Upper lobe of left lung (tissue), 6 donors: Measurements from ENCODE around the gene SYNE4. TPM values are rescaled to one million over a fixed set of nuclear protein-coding genes. Genes with fewer than 3 reads are reported as not detected.
"Not testable (repeated sequence)": the region's sequence is repeated elsewhere in the genome, so short reads cannot be mapped to it uniquely, and the experiment has no call there.

Source experiments
- ATAC-seq, 2 donors: fragments of 200-7000 bp; cut with Tn5 transposase; one replicate each; pipeline ENCODE4 v1.9.1; 2022; ENCODE audit warnings: mild to moderate bottlenecking in 2 of 2, moderate library complexity in 2 of 2; ENCODE audit not compliant: low FRiP score in 2 of 2
- DNase-seq, 2 donors: peaks; one replicate each; pipeline ENCODE4 v3.0.0-alpha.2; 2019 to 2020
- H3K27ac ChIP-seq, 4 donors: fragments of 200-600 bp; sonication (generic); one replicate each; pipeline ENCODE4 v1.5.1; 2016 to 2019
- H3K27me3 ChIP-seq, 4 donors: fragments of 200-600 bp; sonication (generic); one replicate each; pipeline ENCODE4 v1.5.1; 2017 to 2019
- H3K36me3 ChIP-seq, 4 donors: fragments of 200-600 bp; sonication (generic); one replicate each; pipeline ENCODE4 v1.5.1; 2016 to 2019
- H3K4me1 ChIP-seq, 4 donors: fragments of 200-600 bp; sonication (generic); one replicate each; pipeline ENCODE4 v1.5.1; 2018 to 2019
- H3K4me3 ChIP-seq, 4 donors: fragments of 200-600 bp; sonication (generic); one replicate each; pipeline ENCODE4 v1.5.1; 2017 to 2019; ENCODE audit warnings: mild to moderate bottlenecking in 2 of 4, moderate library complexity in 1 of 4
- H3K9me3 ChIP-seq, 4 donors: fragments of 200-600 bp; sonication (generic); one replicate each; pipeline ENCODE4 v1.5.1; 2018 to 2019
- CTCF ChIP-seq, 6 experiments: fragments of 450-650 bp in 4 of 6; fragments of 200-600 bp in 2 of 6; sonication (generic) in 2 of 6; IDR thresholded peaks; one replicate each; pipeline ENCODE4 v1.5.1; 2016 to 2019; ENCODE audit warnings: antibody characterized with exemption in 6 of 6
- EP300 ChIP-seq, 4 donors: sonication (generic); formaldehyde crosslinking; IDR thresholded peaks; one replicate each; pipeline ENCODE4 v1.5.1; 2017; ENCODE audit warnings: antibody characterized with exemption in 4 of 4, control low read depth in 2 of 4
- POLR2A ChIP-seq, 4 donors: fragments of 450-650 bp; IDR thresholded peaks; one replicate each; pipeline ENCODE4 v1.5.1; 2016 to 2017; ENCODE audit warnings: antibody characterized with exemption in 4 of 4, mild to moderate bottlenecking in 2 of 4
- POLR2AphosphoS5 ChIP-seq, 2 donors: sonication (generic); formaldehyde crosslinking; IDR thresholded peaks; one replicate each; pipeline ENCODE4 v1.5.1; 2017; ENCODE audit warnings: antibody characterized with exemption in 2 of 2
- WGBS, 2 donors: methylation state at CpG; one replicate each; pipeline ENCODE4 v1.1.5; 2017 to 2018; 5-methylcytosine and 5-hydroxymethylcytosine counted together
- small RNA-seq, 4 donors: library from RNA; depleted of rRNA; stranded (forward); fragments of <200 nt; gene quantifications; one replicate each; pipeline ENCODE3, GENCODE V24; 2016
- total RNA-seq, 6 donors: library from RNA; depleted of rRNA in 4 of 6; stranded (reverse); fragments of >200 nt in 4 of 6; gene quantifications; one replicate each; pipeline versions ENCODE4 v1.1.0 to v1.2.1, GENCODE V29; 2016 to 2021
- donor health status: DM: no; HTN: no; CAD: no; lungs with moderate emphysema.
- donor health status: DM: no; HTN: yes; CAD: no; lungs with severe emphysema.

Gene SYNE4
- total RNA-seq, 6 donors from 2014 or later, result 9.5 to 21.0 (median 10.9) TPM

- Histone ChIP-seq H3K4me1 (peaks cover 4 to 14% (median 9%) of the 10 kb centered on the region in 4 donors), H3K9me3 (no peaks in the 10 kb centered on the region), H3K27me3 (peaks cover 0 to 14% (median 5%) of the 10 kb centered on the region in 4 donors), H3K36me3 (no peaks in the 10 kb centered on the region), H3K27ac (no peak overlapping the region), H3K4me3 (peak overlapping the region in 2 of 4 donors; percentile 25 to 28)
- WGBS, 2 donors, result 43 to 47% methylated on average over 10 to 13 of the region's 15 CpGs
- ATAC-seq (no peak), DNase-seq (no peak)
- TF ChIP-seq POLR2AphosphoS5 (IDR thresholded peaks at IDR 0.05), result no peak
- no peak for TF ChIP-seq CTCF (IDR thresholded peaks at IDR 0.05)
- no peak for TF ChIP-seq POLR2A (IDR thresholded peaks at IDR 0.05)
- no peak for TF ChIP-seq EP300 (IDR thresholded peaks at IDR 0.05)
These were observed 50.0 kb downstream of the SYNE4 start for GRCh38 chr19:35958660-35959039.

GRCh38 chr19:35957411-35957810 is 51.2 kb downstream of the SYNE4 start:
- not testable (repeated sequence) for H3K27ac ChIP-seq, DNase-seq
- WGBS, 2 donors, result 80 to 82% methylated on average over 8 of the region's 8 CpGs

GRCh38 chr19:35955881-35956634 is 52.6 kb downstream of the SYNE4 start:
- Histone ChIP-seq H3K4me3 (no peak overlapping the region), H3K9me3 (no peaks in the 10 kb centered on the region), H3K27ac (no peak overlapping the region), H3K36me3 (no peaks in the 10 kb centered on the region), H3K27me3 (peaks cover 0 to 14% (median 5%) of the 10 kb centered on the region in 4 donors), H3K4me1 (peaks cover 4 to 23% (median 9%) of the 10 kb centered on the region in 4 donors)
- TF ChIP-seq CTCF (IDR thresholded peaks at IDR 0.05), result no peak
- TF ChIP-seq POLR2AphosphoS5 (IDR thresholded peaks at IDR 0.05), result no peak
- no peak for TF ChIP-seq POLR2A (IDR thresholded peaks at IDR 0.05)
- TF ChIP-seq EP300 (IDR thresholded peaks at IDR 0.05), result no peak
- ATAC-seq (no peak), DNase-seq (no peak)
- 58 to 70% methylated on average over 6 of the region's 6 CpGs for WGBS, 2 donors

More at GRCh38 chr19:35957411-35957810, 51.2 kb downstream of the SYNE4 start:
- ATAC-seq, H3K4me3 ChIP-seq, H3K9me3 ChIP-seq, H3K36me3 ChIP-seq: not testable (repeated sequence)
- Histone ChIP-seq H3K27me3 (peaks cover 0 to 14% (median 5%) of the 10 kb centered on the region in 4 donors), H3K4me1 (peaks cover 4 to 23% (median 9%) of the 10 kb centered on the region in 4 donors)

Small RNA genes within 50 kb of the gene (small RNA-seq; reads per million reads assigned to genes)
- gene AF038458.1, result 0 reads per million in 4 donors

Other genes with a start within 250 kb of the SYNE4 start
- 100 to 1,000 TPM in 1 of 6 donors, 10 to 100 TPM in 3, 1 to 10 TPM in 2; 5.9 to 109 (median 14.5) TPM for gene ARHGAP33, start 233.2 kb downstream of the SYNE4 start, total RNA-seq
- gene PRODH2, start 196.0 kb downstream of the SYNE4 start, total RNA-seq, result not detected
- gene NPHS1, start 156.3 kb downstream of the SYNE4 start, total RNA-seq, result not detected
- under 1 TPM in 1 of 6 donors, not detected in 5; 0.07 TPM for gene KIRREL2, start 151.9 kb downstream of the SYNE4 start, total RNA-seq
- gene APLP1, start 140.2 kb downstream of the SYNE4 start, total RNA-seq, result 10 to 100 TPM in 1 of 6 donors, 1 to 10 TPM in 4, not detected in 1; 1.5 to 22.8 (median 5.2) TPM
- gene NFKBID, start 108.3 kb downstream of the SYNE4 start, total RNA-seq, result 10 to 100 TPM in 5 of 6 donors, 1 to 10 TPM in 1; 8.8 to 65.0 (median 23.6) TPM
- 10 to 100 TPM in 5 of 6 donors, not detected in 1; 10.2 to 40.8 (median 19.9) TPM for gene HCST, start 106.3 kb downstream of the SYNE4 start, total RNA-seq
- 100 to 1,000 TPM; 131 to 532 (median 345) TPM for gene TYROBP, start 100.5 kb downstream of the SYNE4 start, total RNA-seq
- 10 to 100 TPM in 4 of 6 donors, 1 to 10 TPM in 2; 6.3 to 17.2 (median 11.8) TPM for gene LRFN3, start 72.4 kb downstream of the SYNE4 start, total RNA-seq
- gene SDHAF1, start 13.6 kb downstream of the SYNE4 start, total RNA-seq, result 10 to 100 TPM; 13.6 to 41.2 (median 28.9) TPM
- 10 to 100 TPM; 22.3 to 95.3 (median 32.6) TPM for gene ALKBH6, start 5.4 kb upstream of the SYNE4 start, total RNA-seq
- 10 to 100 TPM in 1 of 6 donors, 1 to 10 TPM in 5; 3.0 to 13.0 (median 6.4) TPM for gene CLIP3, start 24.1 kb upstream of the SYNE4 start, total RNA-seq
- gene THAP8, start 45.5 kb upstream of the SYNE4 start, total RNA-seq, result 10 to 100 TPM in 1 of 6 donors, 1 to 10 TPM in 5; 2.4 to 10.5 (median 7.8) TPM
- 1 to 10 TPM in 5 of 6 donors, under 1 TPM in 1; 1.00 to 7.6 (median 2.4) TPM for gene WDR62, start 46.1 kb upstream of the SYNE4 start, total RNA-seq
- not detected for gene OVOL3, start 102.3 kb upstream of the SYNE4 start, total RNA-seq
- gene POLR2I, start 106.1 kb upstream of the SYNE4 start, total RNA-seq, result 10 to 100 TPM; 36.2 to 81.7 (median 53.7) TPM
- 100 to 1,000 TPM in 4 of 6 donors, 10 to 100 TPM in 2; 31.4 to 151 (median 109) TPM for gene TBCB, start 106.7 kb upstream of the SYNE4 start, total RNA-seq
- gene CAPNS1, start 131.3 kb upstream of the SYNE4 start, total RNA-seq, result 100 to 1,000 TPM; 144 to 746 (median 340) TPM
- 10 to 100 TPM in 5 of 6 donors, not detected in 1; 12.4 to 95.1 (median 24.0) TPM for gene COX7A1, start 143.6 kb upstream of the SYNE4 start, total RNA-seq
- gene ZNF565, start 205.9 kb upstream of the SYNE4 start, total RNA-seq, result 10 to 100 TPM in 1 of 6 donors, 1 to 10 TPM in 5; 3.5 to 14.7 (median 5.1) TPM
- gene ZNF146, start 206.3 kb upstream of the SYNE4 start, total RNA-seq, result 10 to 100 TPM; 25.3 to 68.5 (median 43.2) TPM